CD14-positive monocyte (primary cell): Measurements from ENCODE around the gene NPTX1. TPM values are rescaled to one million over a fixed set of nuclear protein-coding genes. Genes with fewer than 3 reads are reported as not detected.

ENCODE experiments used
- DNase-seq, 3 donors: peaks; one replicate each; pipeline ENCODE4 v3.0.0-alpha.2; 2011 to 2022
- H2AFZ ChIP-seq: 2 replicates; pipeline ENCODE4 v1.6.0; 2012; ENCODE audit warnings: mild to moderate bottlenecking, low read depth, low read length, inconsistent platforms; ENCODE audit not compliant: insufficient read depth, poor library complexity, severe bottlenecking
- H3K27ac ChIP-seq, 2 donors: 1 replicate in 1 of 2; 2 replicates in 1 of 2; pipeline ENCODE4 v1.5.1; 2012 to 2013; ENCODE audit warnings: low read length in 2 of 2, control low read depth in 1 of 2, inconsistent platforms in 1 of 2, low read depth in 1 of 2, mild to moderate bottlenecking in 1 of 2
- H3K27me3 ChIP-seq, 2 donors: one replicate each; pipeline versions ENCODE4 v1.6.0 to v1.6.1; 2011 to 2013; ENCODE audit warnings: low read length in 2 of 2; ENCODE audit not compliant: control insufficient read depth in 2 of 2, insufficient read depth in 2 of 2
- H3K36me3 ChIP-seq, 2 donors: replicated peaks in 1 of 2; 1 replicate in 1 of 2; 2 replicates in 1 of 2; pipeline versions ENCODE4 v1.5.1 to v1.6.1; 2012 to 2013; ENCODE audit warnings: low read length in 2 of 2, control low read depth in 1 of 2, inconsistent platforms in 1 of 2, mild to moderate bottlenecking in 1 of 2; ENCODE audit not compliant: insufficient read depth in 2 of 2, control insufficient read depth in 1 of 2
- H3K4me1 ChIP-seq, 2 donors: 1 replicate in 1 of 2; 2 replicates in 1 of 2; pipeline versions ENCODE4 v1.5.1 to v1.6.1; 2012 to 2013; ENCODE audit warnings: low read length in 2 of 2, control low read depth in 1 of 2, inconsistent platforms in 1 of 2, mild to moderate bottlenecking in 1 of 2, moderate library complexity in 1 of 2; ENCODE audit not compliant: insufficient read depth in 2 of 2, control insufficient read depth in 1 of 2
- H3K4me2 ChIP-seq: replicated peaks from 2 replicates; pipeline ENCODE3; 2012; ENCODE audit warnings: low read length, moderate library complexity, mild to moderate bottlenecking; ENCODE audit not compliant: poor library complexity, severe bottlenecking; ENCODE audit errors: extremely low read depth
- H3K4me3 ChIP-seq, 3 experiments: fragments of 200-600 bp in 1 of 3; sonication (generic) in 1 of 3; replicated peaks in 1 of 3; 1 replicate in 2 of 3; 2 replicates in 1 of 3; pipeline ENCODE4 v1.5.1; 2011 to 2013; ENCODE audit warnings: low read length in 3 of 3, mild to moderate bottlenecking in 3 of 3, control low read depth in 2 of 3, low read depth in 2 of 3, inconsistent platforms in 1 of 3, moderate library complexity in 1 of 3
- H3K79me2 ChIP-seq: 2 replicates; pipeline ENCODE4 v1.6.0; 2012; ENCODE audit warnings: mild to moderate bottlenecking, control low read depth, inconsistent platforms, low read length, moderate library complexity; ENCODE audit not compliant: insufficient read depth
- H3K9ac ChIP-seq: 2 replicates; pipeline ENCODE4 v1.6.0; 2017; ENCODE audit warnings: low read length, mild to moderate bottlenecking; ENCODE audit not compliant: insufficient read depth, poor library complexity, severe bottlenecking
- H3K9me3 ChIP-seq, 2 donors: replicated peaks in 1 of 2; 1 replicate in 1 of 2; 2 replicates in 1 of 2; pipeline versions ENCODE4 v1.5.1 to v1.6.1; 2012 to 2013; ENCODE audit warnings: low read length in 2 of 2, control low read depth in 1 of 2; ENCODE audit not compliant: control insufficient read depth in 1 of 2, insufficient read depth in 1 of 2
- H4K20me1 ChIP-seq: 2 replicates; pipeline ENCODE4 v1.6.0; 2012; ENCODE audit warnings: mild to moderate bottlenecking, low read length, control low read depth, moderate library complexity; ENCODE audit not compliant: insufficient read depth
- H3K27ac Mint-ChIP-seq, 7 donors: one replicate each; pipeline ENCODE4 v1.8.0; 2020; ENCODE audit warnings: mild to moderate bottlenecking in 7 of 7, mixed read lengths in 7 of 7, moderate library complexity in 6 of 7, inconsistent platforms in 2 of 7
- H3K27me3 Mint-ChIP-seq, 3 donors: one replicate each; pipeline ENCODE4 v1.8.0; 2021 to 2022; ENCODE audit warnings: low read depth in 3 of 3, mild to moderate bottlenecking in 3 of 3, mixed read lengths in 3 of 3, moderate library complexity in 3 of 3, inconsistent platforms in 1 of 3
- H3K36me3 Mint-ChIP-seq, 2 donors: one replicate each; pipeline ENCODE4 v1.8.0; 2020; ENCODE audit warnings: mixed read lengths in 2 of 2, inconsistent platforms in 1 of 2, mild to moderate bottlenecking in 1 of 2
- H3K4me1 Mint-ChIP-seq: one replicate; pipeline ENCODE4 v1.8.0; 2020; ENCODE audit warnings: mild to moderate bottlenecking, mixed read lengths
- H3K4me3 Mint-ChIP-seq, 2 donors: one replicate each; pipeline ENCODE4 v1.8.0; 2020; ENCODE audit warnings: mild to moderate bottlenecking in 2 of 2, mixed read lengths in 2 of 2, moderate library complexity in 1 of 2
- H3K9me3 Mint-ChIP-seq, 7 donors: one replicate each; pipeline ENCODE4 v1.8.0; 2020 to 2022; ENCODE audit warnings: mixed read lengths in 7 of 7, mild to moderate bottlenecking in 6 of 7, moderate library complexity in 6 of 7, inconsistent platforms in 2 of 7
- WGBS: methylation state at CpG from one replicate; pipeline ENCODE4 v1.1.5; 2013; ENCODE audit warnings: missing lambda C conversion rate; ENCODE audit not compliant: insufficient coverage; 5-methylcytosine and 5-hydroxymethylcytosine counted together
- intact Hi-C, 2 donors: fragments of 100-400 bp; cut with micrococcal nuclease; formaldehyde crosslinking; loops; one replicate each; pipeline versions ENCODE4 v1.15.0 to v1.15.1; 2023
- polyA plus RNA-seq, 3 donors: library from polyadenylated mRNA; depleted of rRNA in 1 of 3; unstranded in 2 of 3; stranded (reverse) in 1 of 3; fragments of 300-500 nt in 2 of 3; fragments of >200 nt in 1 of 3; fragmentation: Illumina TruSeq in 2 of 3; gene quantifications; 1 replicate in 2 of 3; 2 replicates in 1 of 3; pipeline ENCODE4 v1.2.3, GENCODE V29; 2012 to 2021
- TF ChIP-seq, protein P1 (sequence below): fragments of 200-600 bp; IDR thresholded peaks from one replicate; pipeline ENCODE4 v1.8.0; 2022; ENCODE audit warnings: antibody characterized with exemption, mild to moderate bottlenecking

Gene NPTX1
- polyA plus RNA-seq, 3 donors: not detected

DNA sequence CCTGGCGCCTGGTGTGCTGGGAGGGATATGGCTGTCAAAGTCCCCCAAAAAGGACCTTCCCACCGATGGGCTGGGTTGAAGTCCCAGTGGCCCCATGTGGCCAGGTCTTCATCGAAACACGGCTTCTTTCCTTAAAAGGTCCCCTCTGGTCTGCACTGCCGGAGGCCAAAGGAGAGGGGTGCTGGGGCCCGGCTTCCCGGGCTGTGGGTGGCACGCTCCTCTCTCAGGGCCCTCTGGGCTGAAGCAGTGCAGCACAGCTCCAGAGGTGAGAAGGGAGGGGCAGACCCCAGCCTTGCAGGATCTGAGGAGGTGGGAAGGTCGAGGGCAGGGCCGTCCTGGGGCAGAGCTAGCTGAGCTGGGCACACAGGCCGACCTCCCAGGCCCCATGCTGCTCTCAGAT, 6.7 kb downstream of the NPTX1 start:
- H3K27ac ChIP-seq: no peak overlapping the region
- no peak for DNase-seq
- no peaks in the 10 kb centered on the region for H3K79me2 ChIP-seq
- no peak overlapping the region for H3K4me2 ChIP-seq
- 87% methylated on average over 10 of the region's 11 CpGs for WGBS
- no peak overlapping the region for H2AFZ ChIP-seq
- intact Hi-C loops: no loop called here
- H3K9me3 ChIP-seq: peaks cover 0 to 4% of the 10 kb centered on the region in 2 donors
- no peaks in the 10 kb centered on the region for H3K36me3 ChIP-seq
- H3K4me1 ChIP-seq: no peaks in the 10 kb centered on the region
- no peak overlapping the region for H3K4me3 ChIP-seq
- no peak overlapping the region for H3K9ac ChIP-seq
- TF ChIP-seq, protein P1, sequence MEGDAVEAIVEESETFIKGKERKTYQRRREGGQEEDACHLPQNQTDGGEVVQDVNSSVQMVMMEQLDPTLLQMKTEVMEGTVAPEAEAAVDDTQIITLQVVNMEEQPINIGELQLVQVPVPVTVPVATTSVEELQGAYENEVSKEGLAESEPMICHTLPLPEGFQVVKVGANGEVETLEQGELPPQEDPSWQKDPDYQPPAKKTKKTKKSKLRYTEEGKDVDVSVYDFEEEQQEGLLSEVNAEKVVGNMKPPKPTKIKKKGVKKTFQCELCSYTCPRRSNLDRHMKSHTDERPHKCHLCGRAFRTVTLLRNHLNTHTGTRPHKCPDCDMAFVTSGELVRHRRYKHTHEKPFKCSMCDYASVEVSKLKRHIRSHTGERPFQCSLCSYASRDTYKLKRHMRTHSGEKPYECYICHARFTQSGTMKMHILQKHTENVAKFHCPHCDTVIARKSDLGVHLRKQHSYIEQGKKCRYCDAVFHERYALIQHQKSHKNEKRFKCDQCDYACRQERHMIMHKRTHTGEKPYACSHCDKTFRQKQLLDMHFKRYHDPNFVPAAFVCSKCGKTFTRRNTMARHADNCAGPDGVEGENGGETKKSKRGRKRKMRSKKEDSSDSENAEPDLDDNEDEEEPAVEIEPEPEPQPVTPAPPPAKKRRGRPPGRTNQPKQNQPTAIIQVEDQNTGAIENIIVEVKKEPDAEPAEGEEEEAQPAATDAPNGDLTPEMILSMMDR: no peak
- H3K4me3 Mint-ChIP-seq: no peak overlapping the region
- H3K36me3 Mint-ChIP-seq: no peaks in the 10 kb centered on the region
- H4K20me1 ChIP-seq: no peaks in the 10 kb centered on the region
- no peak overlapping the region for H3K27ac Mint-ChIP-seq
- H3K27me3 Mint-ChIP-seq: peaks cover 59 to 88% (median 69%) of the 10 kb centered on the region in 3 donors
- H3K27me3 ChIP-seq: peaks cover 6 to 62% of the 10 kb centered on the region in 2 donors
- peaks cover 0 to 7% (median 0%) of the 10 kb centered on the region in 7 donors for H3K9me3 Mint-ChIP-seq
- H3K4me1 Mint-ChIP-seq: peaks cover under 1% of the 10 kb centered on the region

DNA sequence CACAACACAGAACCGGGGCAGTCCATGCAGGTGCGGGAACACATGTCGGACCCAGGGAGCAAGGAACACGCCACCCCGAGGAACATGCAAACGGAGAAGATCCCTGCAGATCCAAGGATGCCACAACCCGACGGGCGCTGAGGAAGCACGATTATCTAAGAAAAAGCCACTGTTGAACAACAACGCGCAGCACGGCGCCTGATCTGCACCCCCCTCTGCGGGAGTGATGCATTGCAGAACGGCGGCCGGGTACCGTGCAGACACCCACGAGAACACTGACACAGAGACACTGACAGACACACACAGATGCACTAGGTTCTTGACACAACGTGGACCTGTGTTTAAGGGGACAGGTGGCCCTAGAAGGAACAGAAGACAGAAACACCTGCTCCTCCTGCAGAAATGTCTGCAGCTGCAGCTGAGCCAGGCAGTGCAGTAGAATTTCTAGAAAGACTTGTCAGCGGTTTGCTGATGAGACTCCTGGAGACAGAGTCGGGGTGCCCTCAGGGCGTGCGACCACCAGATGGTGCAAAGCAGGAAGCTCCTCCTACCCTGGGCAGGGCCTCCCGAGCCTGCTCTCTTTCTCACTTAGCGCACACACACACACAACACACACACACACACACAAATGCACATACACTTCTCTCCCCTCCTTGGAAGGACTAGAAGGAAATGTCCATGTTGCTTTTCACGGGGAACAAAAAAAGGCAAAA, 7.5 kb downstream of the NPTX1 start:
- H3K4me3 ChIP-seq: no peak overlapping the region
- intact Hi-C loops: no loop called here
- DNase-seq: no peak
- 76% methylated on average over 26 of the region's 28 CpGs for WGBS
- no peaks in the 10 kb centered on the region for H3K4me1 ChIP-seq
- peaks cover 2 to 59% of the 10 kb centered on the region in 2 donors for H3K27me3 ChIP-seq
- H3K79me2 ChIP-seq: no peaks in the 10 kb centered on the region
- H2AFZ ChIP-seq: no peak overlapping the region
- TF ChIP-seq, protein P1: no peak
- Mint-ChIP-seq H3K36me3 (no peaks in the 10 kb centered on the region), H3K27ac (no peak overlapping the region), H3K4me3 (peak overlapping the region in 1 of 2 donors; percentile 71), H3K9me3 (peaks cover 0 to 7% (median 0%) of the 10 kb centered on the region in 7 donors), H3K27me3 (peaks cover 52 to 83% (median 61%) of the 10 kb centered on the region in 3 donors), H3K4me1 (no peaks in the 10 kb centered on the region)
- no peaks in the 10 kb centered on the region for H4K20me1 ChIP-seq
- H3K36me3 ChIP-seq: no peaks in the 10 kb centered on the region
- H3K4me2 ChIP-seq: no peak overlapping the region
- H3K9ac ChIP-seq: no peak overlapping the region
- H3K9me3 ChIP-seq: no peaks in the 10 kb centered on the region
- H3K27ac ChIP-seq: no peak overlapping the region
